ENCODE measurements around the gene RNF4.

The RNF4 gene

GRCh38 chr4:2438822-2439718, 29.8 kb upstream of the RNF4 start:
- DNase-seq, result no peak

- peak; percentile 89 for DNase-seq
These were observed 27.3 kb upstream of the RNF4 start for GRCh38 chr4:2441393-2442174.

GRCh38 chr4:2442175-2442993, 26.5 kb upstream of the RNF4 start:
- no peak for DNase-seq

- no peak for DNase-seq
These were observed 25.7 kb upstream of the RNF4 start for GRCh38 chr4:2443061-2443730.

- no peak for DNase-seq
These were observed 24.8 kb upstream of the RNF4 start for GRCh38 chr4:2443956-2444740.

- no peak for DNase-seq
These were observed 23.8 kb upstream of the RNF4 start for GRCh38 chr4:2445130-2445529.

GRCh38 chr4:2445571-2445970, 23.3 kb upstream of the RNF4 start:
- no peak for DNase-seq

GRCh38 chr4:2446656-2447564, 22.0 kb upstream of the RNF4 start:
- DNase-seq, result no peak

GRCh38 chr4:2448589-2448988, 20.3 kb upstream of the RNF4 start:
- DNase-seq, result no peak

GRCh38 chr4:2449051-2449450, 19.9 kb upstream of the RNF4 start:
- no peak for DNase-seq

GRCh38 chr4:2449511-2450392, 19.2 kb upstream of the RNF4 start:
- no peak for DNase-seq

GRCh38 chr4:2450394-2451035, 18.4 kb upstream of the RNF4 start:
- no peak for DNase-seq

GRCh38 chr4:2451036-2451520, 17.8 kb upstream of the RNF4 start:
- no peak for DNase-seq

- no peak for DNase-seq
These were observed 16.8 kb upstream of the RNF4 start for GRCh38 chr4:2451821-2452785.

- no peak for DNase-seq
These were observed 11.2 kb upstream of the RNF4 start for GRCh38 chr4:2457481-2458295.
